Transverse colon (tissue), 4 donors: ENCODE measurements around the gene GRK4. TPM values are rescaled to one million over a fixed set of nuclear protein-coding genes. Genes with fewer than 3 reads are reported as not detected.

Source experiments
- DNase-seq: peaks from one replicate; pipeline ENCODE4 v3.0.0-alpha.2; 2019
- H3K27ac ChIP-seq, 4 donors: fragments of 200-600 bp; sonication (generic); 2 replicates each; pipeline ENCODE4 v1.5.1; 2016 to 2018; ENCODE audit warnings: inconsistent platforms in 4 of 4
- H3K27me3 ChIP-seq: fragments of 200-600 bp; sonication (generic); 2 replicates; pipeline ENCODE4 v1.5.1; 2017; ENCODE audit warnings: inconsistent platforms
- H3K36me3 ChIP-seq, 4 donors: fragments of 200-600 bp; sonication (generic); 2 replicates each; pipeline ENCODE4 v1.5.1; 2017 to 2019; ENCODE audit warnings: inconsistent platforms in 4 of 4
- H3K4me1 ChIP-seq, 4 donors: fragments of 200-600 bp; sonication (generic); 2 replicates each; pipeline ENCODE4 v1.5.1; 2017 to 2020; ENCODE audit warnings: inconsistent platforms in 4 of 4
- H3K4me3 ChIP-seq, 4 donors: fragments of 200-600 bp; sonication (generic); 1 replicate in 1 of 4; 2 replicates in 3 of 4; pipeline versions ENCODE4 v1.5.1 to v1.6.1; 2017 to 2019; ENCODE audit warnings: inconsistent platforms in 4 of 4
- H3K9me3 ChIP-seq, 2 donors: fragments of 200-600 bp; sonication (generic); 2 replicates each; pipeline ENCODE4 v1.5.1; 2017 to 2019; ENCODE audit warnings: inconsistent platforms in 2 of 2
- EP300 ChIP-seq: sonication (generic); formaldehyde crosslinking; IDR thresholded peaks from one replicate; pipeline ENCODE4 v1.6.1; 2017; ENCODE audit warnings: antibody characterized with exemption, low read depth
- POLR2A ChIP-seq: fragments of 450-650 bp; IDR thresholded peaks from one replicate; pipeline ENCODE4 v1.6.1; 2016; ENCODE audit warnings: antibody characterized with exemption, mild to moderate bottlenecking, moderate library complexity
- POLR2AphosphoS5 ChIP-seq, 3 donors: sonication (generic); formaldehyde crosslinking; IDR thresholded peaks; one replicate each; pipeline ENCODE4 v1.6.1; 2016; ENCODE audit warnings: antibody characterized with exemption in 3 of 3
- WGBS, 2 donors: methylation state at CpG; one replicate each; pipeline ENCODE4 v1.1.5; 2018; ENCODE audit warnings: low coverage in 1 of 2; 5-methylcytosine and 5-hydroxymethylcytosine counted together
- in situ Hi-C, 4 donors: fragments of 200-750 bp; cut with MboI; loops; one replicate each; pipeline versions ENCODE4 v1.15.0 to v1.15.1; 2017; ENCODE audit warnings: low sequenced_read_pairs in 3 of 4, low pct_ligation_motif_present in 1 of 4, low pct_unique_long_range_greater_than_20kb in 1 of 4
- intact Hi-C: fragments of 100-400 bp; cut with DNase I; formaldehyde crosslinking; loops from one replicate; pipeline ENCODE4 v1.15.1; 2023; ENCODE audit warnings: low total_unique reads
- total RNA-seq, 4 donors: library from RNA; depleted of rRNA; stranded (reverse); fragments of >200 nt; gene quantifications; one replicate each; pipeline ENCODE4 v1.1.0, GENCODE V29; 2016
- TF ChIP-seq, protein P1 (sequence below), 5 experiments: fragments of 200-600 bp in 3 of 5; fragments of 450-650 bp in 2 of 5; sonication (generic) in 3 of 5; IDR thresholded peaks; 1 replicate in 2 of 5; 2 replicates in 3 of 5; pipeline ENCODE4 v1.5.1; 2016 to 2017; ENCODE audit warnings: antibody characterized with exemption in 5 of 5, inconsistent platforms in 3 of 5, mild to moderate bottlenecking in 2 of 5, moderate library complexity in 1 of 5

Gene GRK4
- total RNA-seq, 4 donors from 2014 or later = 2.5 to 7.9 (median 4.1) TPM

DNA sequence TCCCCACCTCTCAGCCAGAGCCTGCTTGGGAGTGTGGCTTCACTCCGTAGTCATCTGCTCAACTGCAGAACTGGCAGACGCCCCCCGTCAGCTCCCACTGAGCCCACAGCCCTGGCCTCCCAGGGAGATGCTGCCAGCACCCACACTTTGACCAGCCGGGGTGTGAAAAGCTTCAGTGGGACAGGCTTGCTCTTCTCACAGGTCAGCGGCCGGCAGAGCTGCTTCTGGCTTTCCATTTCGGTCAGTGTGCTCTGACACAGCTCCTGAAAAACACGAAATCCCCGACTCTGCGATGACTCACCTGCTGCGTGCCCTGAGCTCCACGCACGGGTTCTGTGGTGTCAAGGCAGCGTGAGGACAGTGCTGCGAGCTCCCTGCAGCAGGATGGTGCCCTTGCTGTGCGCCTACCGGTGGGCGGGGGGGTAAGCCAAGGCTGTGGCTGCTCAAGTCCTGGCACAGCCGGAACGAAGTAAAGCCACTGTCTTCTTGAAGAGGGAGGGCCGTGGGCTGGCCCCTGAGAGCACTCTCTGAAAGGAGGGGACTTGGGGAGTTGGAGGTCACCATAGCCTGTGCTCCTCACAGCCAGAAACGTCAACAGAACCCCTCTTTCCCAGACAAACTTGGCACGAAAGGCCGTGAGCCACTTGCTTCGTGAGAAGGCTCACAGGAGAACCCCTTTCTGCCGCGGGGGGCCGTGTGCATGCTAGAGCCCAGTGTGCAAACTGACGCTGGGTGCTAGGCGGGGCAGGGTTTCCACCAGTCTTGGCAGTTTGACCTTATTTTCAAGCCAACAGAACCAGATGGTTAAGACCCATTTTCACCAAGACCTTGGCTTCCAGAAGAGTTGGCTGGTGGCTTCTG lies 23.8 kb upstream of the GRK4 start:
- TF ChIP-seq POLR2AphosphoS5 (IDR thresholded peaks at IDR 0.05) (no peak), EP300 (no peak)
- Histone ChIP-seq H3K27me3 (no peaks in the 10 kb centered on the region), H3K27ac (no peak overlapping the region), H3K4me1 (peaks cover 7 to 24% (median 20%) of the 10 kb centered on the region in 4 donors), H3K9me3 (no peaks in the 10 kb centered on the region), H3K36me3 (peaks cover 0 to 20% (median 7%) of the 10 kb centered on the region in 4 donors), H3K4me3 (no peak overlapping the region)
- peak; percentile 5 for DNase-seq
- WGBS, 2 donors = 86% methylated on average over 28 of the region's 30 CpGs; no CpG with 5 or more reads in 1 of the 2 donors
- in situ Hi-C loops = loop anchor here in 3 of 4 donors (10.0 to 25.0 kb wide), 2 partner anchors 175 to 177 kb away; partner anchors contain the start of gene TNIP2 (in 2 of the 3)
- intact Hi-C loops = no loop called here

DNA sequence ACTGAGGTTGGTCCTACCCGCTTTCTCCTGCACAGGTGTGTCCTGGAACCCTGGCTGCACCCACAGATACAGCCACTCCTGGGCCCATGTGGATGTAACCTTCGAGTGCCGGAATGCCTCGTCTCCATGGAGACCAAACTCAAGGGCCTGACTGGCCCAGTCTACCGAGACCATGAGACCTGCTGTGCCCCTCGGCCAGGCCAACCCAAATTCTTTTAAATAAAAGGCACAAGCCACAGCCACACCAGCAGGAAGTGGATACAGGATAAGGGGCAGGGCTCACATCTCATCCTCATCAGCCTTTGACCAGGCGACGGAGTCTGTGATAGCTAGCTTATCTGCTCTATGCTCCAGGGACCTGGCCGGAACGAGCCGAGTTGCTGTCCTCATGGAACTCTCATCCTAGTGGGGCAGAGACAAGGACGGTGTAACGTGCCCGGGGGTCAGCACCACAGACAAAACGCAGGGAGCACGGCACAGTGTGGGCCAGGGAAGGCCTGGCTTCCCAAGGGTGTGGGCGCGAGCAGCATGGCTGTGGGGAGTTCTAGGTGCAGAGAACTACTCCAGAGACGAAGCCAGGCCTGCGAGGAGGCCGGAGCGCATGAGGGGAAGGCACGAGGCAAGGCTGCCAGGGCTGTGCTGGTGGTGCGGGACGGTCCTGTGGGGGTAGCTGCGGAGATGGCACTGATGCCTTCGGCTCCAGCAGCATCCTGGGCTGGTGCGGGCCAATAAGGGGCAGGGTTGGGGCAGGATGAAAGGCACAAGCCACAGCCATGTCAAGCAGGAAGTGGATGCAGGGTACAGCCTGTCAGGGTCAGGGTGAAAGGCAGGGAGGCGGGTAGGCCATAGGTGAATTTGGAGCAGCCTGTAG lies 22.9 kb upstream of the GRK4 start:
- Histone ChIP-seq H3K36me3 (peaks cover 0 to 25% (median 8%) of the 10 kb centered on the region in 4 donors), H3K9me3 (no peaks in the 10 kb centered on the region), H3K4me3 (no peak overlapping the region), H3K4me1 (peaks cover 6 to 21% (median 17%) of the 10 kb centered on the region in 4 donors), H3K27ac (no peak overlapping the region), H3K27me3 (no peaks in the 10 kb centered on the region)
- DNase-seq = peak; percentile 7
- in situ Hi-C loops = loop anchor here in 3 of 4 donors (10.0 to 25.0 kb wide), 2 partner anchors 176 to 178 kb away; partner anchors contain the start of gene TNIP2 (in 2 of the 3)
- 90 to 100% methylated on average over 1 to 28 of the region's 29 CpGs for WGBS, 2 donors
- no peak for TF ChIP-seq POLR2A
- no peak for TF ChIP-seq EP300
- TF ChIP-seq POLR2AphosphoS5 (IDR thresholded peaks at IDR 0.05) = no peak
- TF ChIP-seq, protein P1, sequence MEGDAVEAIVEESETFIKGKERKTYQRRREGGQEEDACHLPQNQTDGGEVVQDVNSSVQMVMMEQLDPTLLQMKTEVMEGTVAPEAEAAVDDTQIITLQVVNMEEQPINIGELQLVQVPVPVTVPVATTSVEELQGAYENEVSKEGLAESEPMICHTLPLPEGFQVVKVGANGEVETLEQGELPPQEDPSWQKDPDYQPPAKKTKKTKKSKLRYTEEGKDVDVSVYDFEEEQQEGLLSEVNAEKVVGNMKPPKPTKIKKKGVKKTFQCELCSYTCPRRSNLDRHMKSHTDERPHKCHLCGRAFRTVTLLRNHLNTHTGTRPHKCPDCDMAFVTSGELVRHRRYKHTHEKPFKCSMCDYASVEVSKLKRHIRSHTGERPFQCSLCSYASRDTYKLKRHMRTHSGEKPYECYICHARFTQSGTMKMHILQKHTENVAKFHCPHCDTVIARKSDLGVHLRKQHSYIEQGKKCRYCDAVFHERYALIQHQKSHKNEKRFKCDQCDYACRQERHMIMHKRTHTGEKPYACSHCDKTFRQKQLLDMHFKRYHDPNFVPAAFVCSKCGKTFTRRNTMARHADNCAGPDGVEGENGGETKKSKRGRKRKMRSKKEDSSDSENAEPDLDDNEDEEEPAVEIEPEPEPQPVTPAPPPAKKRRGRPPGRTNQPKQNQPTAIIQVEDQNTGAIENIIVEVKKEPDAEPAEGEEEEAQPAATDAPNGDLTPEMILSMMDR (IDR thresholded peaks at IDR 0.05) = no peak
- intact Hi-C loops = no loop called here

DNA sequence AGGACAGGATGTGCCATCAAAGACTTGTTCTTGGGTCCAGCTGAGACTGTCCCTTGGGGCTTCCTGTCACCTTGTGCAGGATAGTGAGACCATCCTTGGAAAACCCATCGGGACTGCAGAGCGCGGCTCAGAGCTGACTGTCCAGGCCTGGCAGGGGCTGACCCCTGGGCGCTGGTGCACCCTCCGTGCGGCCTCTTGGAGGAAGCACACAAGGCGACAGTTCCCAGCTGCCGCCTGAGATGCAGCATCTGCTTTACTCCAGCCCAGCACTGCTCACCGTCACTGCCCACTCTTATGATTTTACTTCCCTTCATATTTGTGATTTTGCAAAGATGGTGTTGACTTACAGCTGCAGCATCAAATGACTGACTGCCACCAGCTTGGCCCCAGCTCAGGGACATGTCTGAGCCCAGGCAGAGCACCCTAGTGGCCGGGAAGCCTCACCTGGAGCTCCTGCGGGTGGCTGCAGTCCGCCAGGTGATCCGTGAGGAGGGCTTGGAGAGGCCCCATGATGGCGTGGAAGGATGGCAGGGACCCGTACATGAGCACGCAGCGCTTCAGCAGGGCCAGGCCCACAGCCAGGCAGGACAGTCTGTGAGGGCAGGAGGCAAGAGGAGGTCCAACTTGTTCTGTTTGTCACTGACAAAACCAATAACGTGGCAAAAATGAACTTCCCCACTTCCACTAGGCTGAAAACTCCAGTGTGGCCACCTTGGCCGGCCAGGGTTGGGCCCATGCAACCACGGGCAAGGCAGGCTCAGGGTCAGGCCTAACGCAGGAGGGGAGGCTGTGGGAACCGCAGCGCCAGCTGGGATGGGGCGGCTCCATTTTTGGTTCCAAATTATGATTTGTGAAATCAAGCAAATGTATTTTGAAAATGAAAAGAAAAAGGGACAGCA lies 22.0 kb upstream of the GRK4 start:
- H3K4me3 ChIP-seq = no peak overlapping the region
- intact Hi-C loops = no loop called here
- no peaks in the 10 kb centered on the region for H3K9me3 ChIP-seq
- DNase-seq = peak; percentile 7
- H3K4me1 ChIP-seq = peaks cover 4 to 12% (median 11%) of the 10 kb centered on the region in 4 donors
- H3K27ac ChIP-seq = peak overlapping the region in 2 of 4 donors; percentile 75 to 84
- peaks cover 0 to 29% (median 9%) of the 10 kb centered on the region in 4 donors for H3K36me3 ChIP-seq
- TF ChIP-seq POLR2A (no peak), POLR2AphosphoS5 (IDR thresholded peaks at IDR 0.05) (no peak), EP300 (no peak)
- TF ChIP-seq, protein P1 (IDR thresholded peaks at IDR 0.05) = no peak
- no peaks in the 10 kb centered on the region for H3K27me3 ChIP-seq
- WGBS, 2 donors = 92% methylated on average over 5 to 24 of the region's 24 CpGs
- in situ Hi-C loops = loop anchor here in 3 of 4 donors (10.0 to 25.0 kb wide), 2 partner anchors 177 to 179 kb away; partner anchors contain the start of gene TNIP2 (in 2 of the 3)

DNA sequence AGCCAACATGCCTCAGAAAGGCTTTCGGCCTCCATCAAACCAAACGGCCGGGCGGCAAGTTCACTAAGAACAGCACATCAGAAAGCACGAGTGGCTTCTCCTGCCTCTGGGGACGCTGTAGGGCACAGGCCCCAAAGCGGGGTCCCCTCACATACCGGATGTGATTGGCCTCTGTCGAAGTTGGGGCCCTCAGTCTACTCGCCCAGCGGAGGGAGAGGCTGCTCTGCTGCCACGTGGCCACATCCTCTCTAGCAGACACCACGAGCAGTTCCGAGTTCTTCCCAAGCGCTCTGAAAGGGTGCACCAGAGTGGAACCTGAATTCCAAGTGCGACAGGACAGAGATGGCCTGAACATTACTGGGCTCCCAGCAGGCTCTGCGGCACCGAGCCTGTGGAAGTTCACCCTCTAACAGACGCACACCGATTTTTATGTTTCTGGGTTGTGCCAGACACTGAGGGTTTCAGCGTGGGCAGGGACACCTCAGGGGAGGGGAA lies 21.3 kb upstream of the GRK4 start:
- intact Hi-C loops (no loop called here), in situ Hi-C loops (loop anchor here in 3 of 4 donors (10.0 to 25.0 kb wide), 2 partner anchors 177 to 180 kb away; partner anchors contain the start of gene TNIP2 (in 2 of the 3))
- Histone ChIP-seq H3K9me3 (no peaks in the 10 kb centered on the region), H3K4me1 (peaks cover 4 to 12% (median 11%) of the 10 kb centered on the region in 4 donors), H3K4me3 (no peak overlapping the region), H3K36me3 (peaks cover 0 to 36% (median 12%) of the 10 kb centered on the region in 4 donors), H3K27me3 (no peaks in the 10 kb centered on the region), H3K27ac (peak overlapping the region; percentile 62 to 84 (median 76))
- TF ChIP-seq POLR2A (no peak), POLR2AphosphoS5 (IDR thresholded peaks at IDR 0.05) (no peak), EP300 (no peak)
- TF ChIP-seq, protein P1 (IDR thresholded peaks at IDR 0.05) = no peak
- DNase-seq = peak; percentile 11
- 85% methylated on average over 14 of the region's 21 CpGs; no CpG with 5 or more reads in 1 of the 2 donors for WGBS, 2 donors
